GM18505 (cell line): ENCODE data around the gene EPB41L5.
"Not testable (repeated sequence)": the region's sequence is repeated elsewhere in the genome, so short reads cannot be mapped to it uniquely, and the experiment has no call there.

Source experiments
- ATAC-seq: cut with Tn5 transposase; IDR thresholded peaks from one replicate; pipeline ENCODE4 v1.9.1; 2021; ENCODE audit not compliant: unreplicated experiment
- POLR2A ChIP-seq: IDR thresholded peaks from 4 replicates; pipeline ENCODE4 v1.6.1; 2011; ENCODE audit warnings: borderline replicate concordance; ENCODE audit not compliant: insufficient read depth, insufficient read length; ENCODE audit errors: extremely low read depth

EPB41L5 gene

DNA sequence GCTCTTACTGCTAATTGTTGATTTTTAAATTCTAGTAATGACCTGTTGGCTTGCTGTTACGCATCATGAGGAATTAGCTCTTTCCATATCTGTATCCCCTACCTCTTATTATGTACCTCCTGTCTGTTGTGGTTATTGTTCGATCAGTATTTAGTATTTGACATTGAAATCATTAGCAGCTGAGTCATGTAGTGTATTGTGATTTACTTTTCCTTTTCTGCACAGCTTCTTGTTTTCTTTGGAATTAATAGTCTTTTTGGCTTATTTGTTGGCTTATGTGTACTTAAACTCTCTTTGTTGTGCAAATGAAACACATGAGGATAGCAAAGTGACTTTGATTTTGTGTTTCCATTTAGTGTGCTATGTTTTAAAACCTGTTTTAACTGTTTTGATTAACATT lies 4.3 kb downstream of the EPB41L5 start:
- TF ChIP-seq POLR2A: no peak
- ATAC-seq: no peak

DNA sequence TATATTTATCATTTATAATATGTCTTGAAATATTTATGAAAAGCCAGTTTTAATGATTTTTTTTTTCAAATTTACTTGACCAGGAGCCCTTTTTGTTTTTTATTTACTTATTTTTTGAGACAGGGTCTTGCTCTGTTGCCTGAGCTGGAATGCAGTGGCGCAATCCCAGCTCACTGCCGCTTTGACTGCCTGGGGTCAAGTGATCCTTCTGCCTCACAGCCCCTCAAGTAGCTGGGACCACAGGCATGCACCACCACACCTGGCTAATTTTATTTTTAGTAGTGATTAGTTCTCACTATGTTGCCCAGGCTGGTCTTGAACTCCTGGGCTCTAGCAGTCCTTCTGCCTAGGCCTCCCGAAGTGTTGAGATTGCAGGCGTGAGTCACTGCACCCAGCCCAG lies 5.7 kb downstream of the EPB41L5 start:
- no peak for ATAC-seq
- TF ChIP-seq POLR2A: no peak

- no peak for ATAC-seq
- TF ChIP-seq POLR2A: no peak
Measured at GRCh38 chr2:120020554-120020953, 7.7 kb downstream of the EPB41L5 start.

DNA sequence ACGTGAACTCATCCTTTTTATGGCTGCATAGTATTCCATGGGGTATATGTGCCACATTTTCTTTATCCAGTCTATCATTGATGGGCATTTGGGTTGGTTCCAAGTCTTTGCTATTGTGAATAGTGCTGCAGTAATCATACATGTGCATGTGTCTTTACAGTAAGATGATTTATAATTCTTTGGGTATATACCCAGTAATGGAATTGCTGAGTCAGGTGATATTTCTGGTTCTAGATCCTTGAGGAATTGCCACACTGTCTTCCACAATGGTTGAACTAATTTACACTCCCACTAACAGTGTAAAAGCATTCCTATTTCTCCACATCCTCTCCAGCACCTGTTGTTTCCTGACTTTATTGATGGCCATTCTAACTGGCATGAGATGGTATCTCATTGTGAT lies 9.6 kb downstream of the EPB41L5 start:
- not testable (repeated sequence) for ATAC-seq

GRCh38 chr2:120026890-120027289 lies 14.0 kb downstream of the EPB41L5 start:
- no peak for ATAC-seq
- TF ChIP-seq POLR2A: no peak

- no peak for ATAC-seq
- no peak for TF ChIP-seq POLR2A
Measured at GRCh38 chr2:120028795-120029194, 15.9 kb downstream of the EPB41L5 start.

DNA sequence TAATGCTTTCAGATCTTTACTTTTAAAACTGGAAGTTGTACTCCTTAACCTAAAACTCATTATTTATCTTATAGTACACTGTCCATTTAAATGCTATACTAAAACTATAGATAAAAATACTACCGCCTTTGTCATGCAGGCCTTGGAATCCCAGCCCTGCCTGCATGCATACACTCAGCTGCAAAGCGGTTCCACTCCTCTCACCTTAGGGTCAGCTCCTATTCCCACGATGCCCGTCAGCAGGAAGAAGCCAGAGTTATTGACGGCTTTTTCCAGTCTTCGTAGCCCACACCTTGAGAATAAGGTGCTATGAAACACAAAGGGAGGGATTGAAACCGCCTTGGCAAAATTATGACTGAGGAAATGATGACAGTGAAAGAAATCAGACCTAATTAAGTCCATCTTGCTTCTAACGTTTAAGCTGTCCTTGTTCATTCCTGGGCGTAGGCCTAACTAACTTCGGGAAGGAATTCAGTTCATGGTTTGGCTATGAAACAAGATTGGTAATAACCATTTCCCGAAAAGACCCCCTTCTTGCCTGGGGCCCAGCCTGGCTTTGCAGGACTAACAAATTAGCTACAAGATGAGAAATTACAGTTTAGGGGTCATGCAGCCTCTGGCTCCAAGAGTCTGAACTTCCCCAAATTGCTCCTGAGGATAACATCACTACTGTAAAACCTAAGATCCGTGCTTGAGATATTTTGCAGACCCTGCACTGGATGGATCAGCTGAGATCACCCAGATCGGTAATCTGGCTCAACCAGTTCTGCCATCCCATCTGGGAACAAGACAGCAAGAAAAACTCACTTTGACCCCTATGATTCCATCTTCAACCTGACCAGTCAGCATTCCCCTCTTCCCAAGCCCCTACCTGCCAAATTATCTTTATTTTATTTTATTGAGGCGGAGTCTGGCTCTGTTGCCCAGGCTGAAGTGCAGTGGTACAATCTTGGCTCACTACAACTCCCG lies 17.1 kb downstream of the EPB41L5 start:
- TF ChIP-seq POLR2A: no peak
- no peak for ATAC-seq

DNA sequence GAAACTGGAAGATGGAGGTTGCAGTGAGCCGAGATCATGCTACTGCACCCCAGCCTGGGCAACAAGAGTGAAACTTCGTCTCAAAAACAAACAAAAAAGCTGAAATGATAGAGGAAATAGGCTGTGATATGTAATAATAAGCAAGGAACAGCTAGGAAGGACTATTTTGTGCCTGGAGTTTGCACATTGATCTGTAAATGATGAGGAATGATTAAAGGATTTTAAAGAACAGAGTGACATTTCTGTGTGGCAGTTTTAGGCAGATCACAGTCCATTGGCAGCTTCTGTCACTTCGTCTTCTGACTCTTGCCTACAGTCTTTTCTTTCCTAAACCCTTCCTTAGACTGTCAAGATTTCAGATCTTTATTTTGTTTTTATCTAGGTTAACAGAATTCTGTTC lies 19.4 kb downstream of the EPB41L5 start:
- TF ChIP-seq POLR2A: no peak
- no peak for ATAC-seq

DNA sequence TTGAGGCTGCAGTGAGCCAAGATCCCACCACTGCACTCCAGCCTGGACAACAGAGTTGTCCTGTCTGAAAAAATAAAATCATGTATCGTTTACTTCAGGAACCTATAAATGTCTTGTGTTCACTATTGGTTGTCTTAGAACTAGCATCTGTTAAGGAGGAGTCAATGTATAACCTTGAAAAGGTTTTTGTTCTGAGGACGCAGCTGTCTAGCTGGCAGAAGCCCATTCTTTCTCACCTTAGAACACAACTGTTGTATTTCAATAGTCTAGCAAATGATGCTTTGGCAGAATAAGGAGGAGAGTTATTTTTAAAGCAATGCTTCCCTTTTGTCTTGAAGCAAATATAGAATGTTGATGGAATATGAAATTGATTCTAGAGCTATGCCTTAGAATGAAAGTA lies 21.1 kb downstream of the EPB41L5 start:
- no peak for ATAC-seq
- TF ChIP-seq POLR2A: no peak

DNA sequence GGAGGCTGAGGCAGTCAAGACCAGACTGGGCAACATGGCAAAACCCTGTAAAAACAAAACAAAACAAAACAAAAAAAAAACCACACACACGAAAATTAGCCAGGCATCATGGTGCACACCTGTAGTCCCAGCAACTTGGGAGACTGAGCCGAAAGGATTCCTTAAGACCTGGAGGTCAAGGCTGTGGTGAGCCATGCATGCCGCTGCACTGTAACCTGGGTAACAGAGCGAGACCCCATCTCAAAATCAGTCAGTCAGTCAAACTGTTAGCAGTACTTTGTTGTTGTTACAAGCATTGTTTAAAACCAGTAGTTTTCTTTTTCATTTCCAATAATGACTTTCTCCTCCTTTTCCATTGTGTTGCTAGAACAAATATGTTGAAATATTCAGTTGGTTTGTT lies 21.7 kb downstream of the EPB41L5 start:
- ATAC-seq: no peak
- no peak for TF ChIP-seq POLR2A

- no peak for ATAC-seq
- TF ChIP-seq POLR2A: no peak
Measured at GRCh38 chr2:120036145-120036544, 23.3 kb downstream of the EPB41L5 start.

DNA sequence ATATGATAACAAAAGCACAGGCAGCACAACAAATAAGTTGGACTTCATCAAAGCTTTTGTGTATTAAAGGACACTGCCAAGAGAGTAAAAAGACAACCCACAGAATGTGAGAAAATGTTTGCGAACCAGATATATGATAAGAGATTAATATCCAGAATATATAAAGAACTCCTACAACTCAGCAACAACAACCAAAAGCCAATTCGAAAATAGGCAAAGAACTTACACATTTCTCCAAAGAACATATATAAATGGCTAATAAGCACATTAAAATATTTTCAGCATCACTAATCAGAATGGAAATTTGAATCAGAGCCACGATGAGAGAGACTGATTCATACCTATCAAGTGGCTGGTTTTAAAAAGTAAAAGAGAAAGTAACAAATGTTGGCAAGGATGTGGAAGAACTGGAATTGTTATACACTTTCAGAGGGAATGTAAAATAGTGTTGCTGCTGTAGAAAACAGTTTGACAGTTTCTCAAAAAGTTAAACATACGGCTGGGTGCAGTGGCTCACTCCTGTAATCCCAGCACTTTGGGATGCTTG lies 25.2 kb downstream of the EPB41L5 start:
- TF ChIP-seq POLR2A: no peak
- no peak for ATAC-seq

DNA sequence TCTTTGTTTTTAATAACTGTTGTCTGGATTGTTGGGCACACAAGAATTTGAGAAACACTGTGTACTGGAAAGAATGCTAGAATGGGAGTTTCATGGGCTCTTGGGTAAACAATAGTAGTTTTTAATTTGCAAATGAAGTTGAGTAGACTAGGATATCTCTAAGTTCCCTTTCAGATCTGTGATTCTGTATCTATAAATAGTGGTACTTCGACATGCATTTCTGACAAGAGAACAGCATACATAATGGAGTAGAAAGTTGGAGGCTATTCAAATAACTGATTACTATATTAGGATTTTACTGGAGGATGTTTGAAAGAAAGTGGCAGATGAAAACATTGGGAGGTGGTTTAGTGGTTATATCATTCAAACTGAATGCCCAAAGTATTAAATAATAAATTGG lies 29.5 kb downstream of the EPB41L5 start:
- TF ChIP-seq POLR2A: no peak
- ATAC-seq: no peak

DNA sequence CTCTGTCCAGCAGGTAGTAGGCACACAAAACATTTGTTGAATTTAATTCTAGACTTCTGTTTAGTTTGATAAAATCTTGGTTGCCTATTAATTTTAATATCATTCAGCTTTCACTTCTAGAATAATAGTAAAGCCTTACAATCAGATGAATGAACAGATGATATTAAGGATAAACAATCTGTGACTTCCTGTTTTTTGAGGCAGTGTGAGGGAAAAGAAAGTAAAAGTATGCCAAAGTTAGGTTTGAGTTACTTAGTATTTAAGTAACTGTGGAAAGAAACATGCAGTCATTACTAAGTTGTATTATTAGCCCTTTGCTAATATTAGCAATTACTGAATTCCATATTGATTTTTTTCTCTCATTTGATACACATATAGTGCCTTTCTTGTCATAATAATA lies 31.5 kb downstream of the EPB41L5 start:
- no peak for TF ChIP-seq POLR2A
- no peak for ATAC-seq

- ATAC-seq: not testable (repeated sequence)
Measured at GRCh38 chr2:120045775-120046174, 32.9 kb downstream of the EPB41L5 start.

GRCh38 chr2:120046252-120046651 lies 33.4 kb downstream of the EPB41L5 start:
- ATAC-seq: not testable (repeated sequence)
